Prostate gland (tissue), 2 donors: ENCODE data around the gene LRRC10B. TPM values are rescaled to one million over a fixed set of nuclear protein-coding genes. Genes with fewer than 3 reads are reported as not detected.

Source experiments
- DNase-seq: peaks from one replicate; pipeline ENCODE4 v3.0.0-alpha.2; 2019; ENCODE audit warnings: low spot score
- H3K27ac ChIP-seq, 2 donors: fragments of 200-600 bp; sonication (generic); 2 replicates each; pipeline ENCODE4 v1.5.1; 2017 to 2019
- H3K27me3 ChIP-seq: fragments of 200-600 bp; sonication (generic); replicated peaks from 2 replicates; pipeline ENCODE4 v1.5.1; 2019; ENCODE audit not compliant: insufficient read depth
- H3K36me3 ChIP-seq, 2 donors: fragments of 200-600 bp; sonication (generic); 1 replicate in 1 of 2; 2 replicates in 1 of 2; pipeline versions ENCODE4 v1.5.1 to v1.8.1; 2017 to 2019
- H3K4me1 ChIP-seq: fragments of 200-600 bp; sonication (generic); replicated peaks from 2 replicates; pipeline ENCODE4 v1.5.1; 2019
- H3K4me3 ChIP-seq, 2 donors: fragments of 200-600 bp; sonication (generic); 2 replicates each; pipeline ENCODE4 v1.5.1; 2017 to 2019
- H3K9me3 ChIP-seq: fragments of 200-600 bp; sonication (generic); 2 replicates; pipeline ENCODE4 v1.5.1; 2017
- CTCF ChIP-seq, 4 experiments: fragments of 200-600 bp in 2 of 4; fragments of 450-650 bp in 2 of 4; sonication (generic) in 2 of 4; IDR thresholded peaks; 1 replicate in 3 of 4; 2 replicates in 1 of 4; pipeline ENCODE4 v1.5.1; 2016 to 2019; ENCODE audit warnings: antibody characterized with exemption in 4 of 4, mild to moderate bottlenecking in 2 of 4, moderate library complexity in 2 of 4
- POLR2A ChIP-seq: fragments of 450-650 bp; IDR thresholded peaks from one replicate; pipeline ENCODE4 v1.6.1; 2016; ENCODE audit warnings: antibody characterized with exemption, mild to moderate bottlenecking
- POLR2AphosphoS5 ChIP-seq: sonication (generic); formaldehyde crosslinking; IDR thresholded peaks from one replicate; pipeline ENCODE4 v1.6.1; 2017; ENCODE audit warnings: antibody characterized with exemption
- WGBS: methylation state at CpG from one replicate; pipeline ENCODE4 v1.1.5; 2018; 5-methylcytosine and 5-hydroxymethylcytosine counted together
- intact Hi-C: fragments of 100-400 bp; cut with DNase I; formaldehyde crosslinking; loops from one replicate; pipeline ENCODE4 v1.14.2; 2022
- total RNA-seq, 2 donors: library from RNA; depleted of rRNA; stranded (reverse); fragments of >200 nt; gene quantifications; one replicate each; pipeline ENCODE4 v1.1.0, GENCODE V29; 2016

Gene LRRC10B
- total RNA-seq, 2 donors from 2014 or later: 0.09 to 1.2 TPM

GRCh38 chr11:61531044-61531443 is 22.5 kb downstream of the LRRC10B start:
- no peak overlapping the region for H3K4me3 ChIP-seq
- no peak for DNase-seq
- peaks cover 24% of the 10 kb centered on the region for H3K4me1 ChIP-seq
- intact Hi-C loops: no loop called here
- no peaks in the 10 kb centered on the region for H3K9me3 ChIP-seq
- H3K36me3 ChIP-seq: no peaks in the 10 kb centered on the region
- TF ChIP-seq POLR2AphosphoS5: no peak
- TF ChIP-seq CTCF (IDR thresholded peaks at IDR 0.05): no peak
- no peak for TF ChIP-seq POLR2A
- H3K27ac ChIP-seq: peak overlapping the region; percentile 22 to 88
- H3K27me3 ChIP-seq: no peaks in the 10 kb centered on the region
- 72% methylated on average over 3 of the region's 3 CpGs for WGBS

- H3K4me3 ChIP-seq: no peak overlapping the region
- H3K4me1 ChIP-seq: peaks cover 29% of the 10 kb centered on the region
- H3K27me3 ChIP-seq: no peaks in the 10 kb centered on the region
- intact Hi-C loops: no loop called here
- no peak for DNase-seq
- WGBS: 86% methylated on average over 10 of the region's 10 CpGs
- peak; percentile 56 to 73 (median 61) for TF ChIP-seq CTCF (IDR thresholded peaks at IDR 0.05)
- TF ChIP-seq POLR2A: no peak
- no peaks in the 10 kb centered on the region for H3K36me3 ChIP-seq
- H3K9me3 ChIP-seq: no peaks in the 10 kb centered on the region
- H3K27ac ChIP-seq: peak overlapping the region; percentile 81 to 88
Measured at GRCh38 chr11:61532134-61533038, 23.8 kb downstream of the LRRC10B start.

GRCh38 chr11:61533039-61533375 is 24.5 kb downstream of the LRRC10B start:
- WGBS: 93% methylated on average over 16 of the region's 16 CpGs
- Histone ChIP-seq H3K36me3 (no peaks in the 10 kb centered on the region), H3K27ac (peak overlapping the region; percentile 81 to 88), H3K9me3 (no peaks in the 10 kb centered on the region), H3K4me1 (peaks cover 36% of the 10 kb centered on the region), H3K4me3 (no peak overlapping the region), H3K27me3 (no peaks in the 10 kb centered on the region)
- intact Hi-C loops: no loop called here
- no peak for TF ChIP-seq POLR2AphosphoS5
- TF ChIP-seq POLR2A: no peak
- TF ChIP-seq CTCF (IDR thresholded peaks at IDR 0.05): no peak
- DNase-seq: no peak

GRCh38 chr11:61533401-61533800 is 24.9 kb downstream of the LRRC10B start:
- H3K4me1 ChIP-seq: peaks cover 37% of the 10 kb centered on the region
- H3K4me3 ChIP-seq: no peak overlapping the region
- no peaks in the 10 kb centered on the region for H3K9me3 ChIP-seq
- H3K27me3 ChIP-seq: no peaks in the 10 kb centered on the region
- peak; percentile 72 for DNase-seq
- 62% methylated on average over 8 of the region's 8 CpGs for WGBS
- no peaks in the 10 kb centered on the region for H3K36me3 ChIP-seq
- H3K27ac ChIP-seq: peak overlapping the region; percentile 81 to 88
- TF ChIP-seq POLR2A: no peak
- peak in 1 of 4 experiments; percentile 25 for TF ChIP-seq CTCF (IDR thresholded peaks at IDR 0.05)
- peak; percentile 87 for TF ChIP-seq POLR2AphosphoS5
- intact Hi-C loops: no loop called here
